Measurements from ENCODE around the gene CCNI.
"Not testable (repeated sequence)": the region's sequence is repeated elsewhere in the genome, so short reads cannot be mapped to it uniquely, and the experiment has no call there.

CCNI gene

DNA sequence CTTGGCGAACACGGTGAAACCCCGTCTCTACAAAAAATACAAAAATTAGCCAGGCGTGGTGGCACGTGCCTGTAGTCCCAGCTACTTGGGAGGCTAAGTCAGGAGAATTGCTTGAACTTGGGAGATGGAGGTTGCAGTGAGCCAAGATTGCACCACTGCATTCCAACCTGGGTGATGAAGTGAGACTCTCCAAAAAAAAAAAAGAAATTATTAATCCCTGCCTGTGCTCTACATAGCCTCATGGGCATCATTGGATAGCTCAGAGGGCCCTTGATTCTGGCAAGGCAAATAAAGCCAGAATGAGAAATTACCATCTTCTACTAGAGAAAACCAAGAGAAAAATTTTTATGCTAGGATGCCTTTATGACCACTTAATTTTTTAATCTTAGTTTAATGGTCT, 38.6 kb downstream of the CCNI start:
- H3K27ac Mint-ChIP-seq, ATAC-seq, H3K4me3 Mint-ChIP-seq, H3K4me1 Mint-ChIP-seq, H3K27me3 Mint-ChIP-seq, H3K9me3 Mint-ChIP-seq: not testable (repeated sequence)
- H3K36me3 Mint-ChIP-seq, result peaks cover 38% of the 10 kb centered on the region

DNA sequence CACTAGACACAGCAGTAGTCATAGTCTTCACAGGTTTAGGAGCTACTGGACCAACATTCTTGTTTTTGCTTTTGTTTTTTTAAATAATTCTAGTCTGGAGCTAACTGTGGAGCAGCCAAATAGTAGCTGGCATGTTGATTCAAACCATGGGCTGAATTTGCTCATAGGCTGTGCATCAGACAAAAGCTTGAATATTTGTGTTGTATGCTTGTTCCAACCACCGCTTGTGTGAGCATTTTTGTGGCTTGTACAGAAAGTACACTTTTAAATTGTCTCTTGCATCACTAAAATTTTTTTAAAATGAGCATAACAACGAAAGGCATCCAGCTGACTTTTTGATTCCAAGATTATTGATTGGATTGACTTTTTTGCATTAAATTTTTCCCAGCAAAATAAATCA, 39.6 kb downstream of the CCNI start:
- peaks cover 3% of the 10 kb centered on the region for H3K4me1 Mint-ChIP-seq
- H3K27me3 Mint-ChIP-seq, result no peaks in the 10 kb centered on the region
- H3K36me3 Mint-ChIP-seq, result peaks cover 47% of the 10 kb centered on the region
- no peak for ATAC-seq
- H3K27ac Mint-ChIP-seq, result no peak overlapping the region
- H3K9me3 Mint-ChIP-seq, result no peaks in the 10 kb centered on the region
- H3K4me3 Mint-ChIP-seq, result no peak overlapping the region

GRCh38 chr4:77035153-77035552, 40.6 kb downstream of the CCNI start:
- H3K4me3 Mint-ChIP-seq, result no peak overlapping the region
- H3K27me3 Mint-ChIP-seq, result no peaks in the 10 kb centered on the region
- no peak for ATAC-seq
- peaks cover 56% of the 10 kb centered on the region for H3K36me3 Mint-ChIP-seq
- H3K9me3 Mint-ChIP-seq, result no peaks in the 10 kb centered on the region
- no peaks in the 10 kb centered on the region for H3K4me1 Mint-ChIP-seq
- H3K27ac Mint-ChIP-seq, result no peak overlapping the region

DNA sequence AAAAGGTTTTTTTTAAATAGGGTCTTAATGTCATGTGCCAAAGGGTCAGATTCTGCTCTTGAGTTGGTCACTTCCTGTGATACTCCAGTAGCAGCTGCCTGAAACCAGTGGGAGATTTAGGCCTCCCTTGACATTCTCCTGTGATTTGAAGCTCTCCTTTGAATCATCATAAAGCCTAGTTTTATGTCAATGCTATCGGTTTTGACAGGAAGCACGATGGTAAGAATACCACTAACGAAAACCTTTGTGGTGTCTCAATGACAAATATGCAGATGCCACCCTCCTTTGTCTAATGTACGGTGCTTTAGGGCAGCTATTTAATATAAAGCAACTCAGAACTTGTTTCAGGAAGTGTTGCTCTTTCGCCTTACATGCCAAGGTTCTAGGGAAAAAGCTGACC, 44.2 kb downstream of the CCNI start:
- Mint-ChIP-seq H3K27me3 (no peaks in the 10 kb centered on the region), H3K4me3 (no peak overlapping the region), H3K27ac (no peak overlapping the region), H3K4me1 (no peaks in the 10 kb centered on the region), H3K36me3 (peaks cover 68% of the 10 kb centered on the region), H3K9me3 (no peaks in the 10 kb centered on the region)
- ATAC-seq, result no peak

DNA sequence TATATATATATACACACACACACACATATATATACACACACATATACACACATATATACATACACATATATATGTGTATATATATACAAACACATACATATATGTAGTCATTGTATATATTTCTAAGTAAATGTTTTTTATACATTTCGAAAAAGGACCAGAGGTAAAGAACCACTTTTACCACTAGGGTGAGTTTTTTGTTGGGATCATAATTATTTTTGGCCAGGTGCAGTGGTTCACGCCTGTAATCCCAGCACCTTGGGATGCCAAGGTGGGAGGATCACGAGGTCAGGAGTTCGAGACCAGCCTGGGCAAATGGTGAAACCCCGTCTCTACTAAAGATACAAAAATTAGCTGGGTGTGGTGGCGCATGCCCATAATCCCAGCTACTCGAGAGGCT, 46.0 kb downstream of the CCNI start:
- ATAC-seq, H3K27ac Mint-ChIP-seq, H3K9me3 Mint-ChIP-seq, H3K4me3 Mint-ChIP-seq, H3K27me3 Mint-ChIP-seq, H3K4me1 Mint-ChIP-seq: not testable (repeated sequence)
- H3K36me3 Mint-ChIP-seq, result peaks cover 75% of the 10 kb centered on the region

DNA sequence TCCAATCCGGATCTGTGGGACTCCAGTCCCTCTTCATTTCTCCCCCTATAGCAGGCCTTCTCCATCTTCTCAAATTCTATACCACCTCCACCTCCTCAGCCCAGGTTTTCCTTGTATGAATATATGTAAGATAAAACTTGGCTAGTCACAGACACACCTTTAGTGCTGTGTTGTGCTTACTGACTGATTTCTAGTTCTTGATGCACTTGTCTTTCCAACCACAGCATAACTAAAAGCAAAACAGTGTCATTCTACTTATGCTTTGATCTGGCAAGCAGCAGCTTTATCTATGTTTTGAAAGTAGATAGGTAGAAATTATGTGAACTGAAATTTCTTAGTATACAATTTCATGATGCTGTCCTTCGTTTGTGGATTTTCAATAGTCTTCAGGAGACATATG, 47.5 kb downstream of the CCNI start:
- no peaks in the 10 kb centered on the region for H3K9me3 Mint-ChIP-seq
- H3K36me3 Mint-ChIP-seq, result peaks cover 86% of the 10 kb centered on the region
- H3K27me3 Mint-ChIP-seq, result no peaks in the 10 kb centered on the region
- peaks cover 4% of the 10 kb centered on the region for H3K4me1 Mint-ChIP-seq
- no peak overlapping the region for H3K27ac Mint-ChIP-seq
- no peak for ATAC-seq
- no peak overlapping the region for H3K4me3 Mint-ChIP-seq

GRCh38 chr4:77026322-77026704, 49.5 kb downstream of the CCNI start:
- Mint-ChIP-seq H3K36me3 (peaks cover 78% of the 10 kb centered on the region), H3K27me3 (no peaks in the 10 kb centered on the region), H3K27ac (no peak overlapping the region), H3K9me3 (no peaks in the 10 kb centered on the region), H3K4me1 (peaks cover 4% of the 10 kb centered on the region), H3K4me3 (no peak overlapping the region)
- no peak for ATAC-seq

GRCh38 chr4:77025643-77026321, 50.0 kb downstream of the CCNI start:
- Mint-ChIP-seq H3K9me3 (no peaks in the 10 kb centered on the region), H3K27ac (no peak overlapping the region), H3K36me3 (peaks cover 78% of the 10 kb centered on the region), H3K4me3 (no peak overlapping the region), H3K27me3 (no peaks in the 10 kb centered on the region), H3K4me1 (peaks cover 4% of the 10 kb centered on the region)
- peak; percentile 80 for ATAC-seq

DNA sequence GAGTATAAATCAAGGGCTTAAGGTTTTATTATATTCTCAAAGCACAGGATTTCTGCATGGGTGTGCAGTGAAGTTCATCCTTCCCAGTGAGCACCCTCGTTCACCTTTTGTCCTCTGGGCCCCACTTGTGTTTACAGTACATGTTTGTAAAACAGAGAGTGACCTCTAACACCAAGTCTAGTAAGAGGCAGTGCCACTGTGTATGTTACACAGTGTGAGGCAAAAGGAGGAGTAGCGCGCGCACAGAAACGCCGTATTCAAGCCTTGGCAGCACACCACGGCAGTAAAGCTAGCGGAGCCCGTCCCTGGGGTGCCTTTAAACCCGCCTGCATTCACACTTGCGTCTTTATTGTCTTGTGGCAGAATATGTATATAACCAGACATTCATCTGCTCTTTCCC, 51.9 kb downstream of the CCNI start:
- Mint-ChIP-seq H3K4me1 (peaks cover 4% of the 10 kb centered on the region), H3K27me3 (no peaks in the 10 kb centered on the region), H3K36me3 (peaks cover 81% of the 10 kb centered on the region), H3K9me3 (no peaks in the 10 kb centered on the region), H3K27ac (no peak overlapping the region), H3K4me3 (no peak overlapping the region)
- no peak for ATAC-seq

- H3K4me3 Mint-ChIP-seq, result no peak overlapping the region
- no peaks in the 10 kb centered on the region for H3K9me3 Mint-ChIP-seq
- H3K4me1 Mint-ChIP-seq, result peaks cover 4% of the 10 kb centered on the region
- H3K36me3 Mint-ChIP-seq, result peaks cover 72% of the 10 kb centered on the region
- no peak for ATAC-seq
- no peak overlapping the region for H3K27ac Mint-ChIP-seq
- H3K27me3 Mint-ChIP-seq, result no peaks in the 10 kb centered on the region
Measured at GRCh38 chr4:77022560-77023179, 53.1 kb downstream of the CCNI start.

GRCh38 chr4:77021614-77022089, 54.1 kb downstream of the CCNI start:
- H3K9me3 Mint-ChIP-seq, result no peaks in the 10 kb centered on the region
- no peaks in the 10 kb centered on the region for H3K27me3 Mint-ChIP-seq
- H3K36me3 Mint-ChIP-seq, result peaks cover 67% of the 10 kb centered on the region
- no peak overlapping the region for H3K4me3 Mint-ChIP-seq
- no peak overlapping the region for H3K27ac Mint-ChIP-seq
- H3K4me1 Mint-ChIP-seq, result peaks cover 4% of the 10 kb centered on the region
- ATAC-seq, result no peak

GRCh38 chr4:77020017-77020416, 55.8 kb downstream of the CCNI start:
- H3K27ac Mint-ChIP-seq, result no peak overlapping the region
- no peaks in the 10 kb centered on the region for H3K9me3 Mint-ChIP-seq
- H3K36me3 Mint-ChIP-seq, result peaks cover 63% of the 10 kb centered on the region

GRCh38 chr4:77015390-77015789, 60.4 kb downstream of the CCNI start:
- H3K36me3 Mint-ChIP-seq, result peaks cover 63% of the 10 kb centered on the region
- no peak overlapping the region for H3K27ac Mint-ChIP-seq
- H3K4me1 Mint-ChIP-seq, result peaks cover 8% of the 10 kb centered on the region
- ATAC-seq, result no peak
- no peaks in the 10 kb centered on the region for H3K9me3 Mint-ChIP-seq
- H3K27me3 Mint-ChIP-seq, result no peaks in the 10 kb centered on the region
- H3K4me3 Mint-ChIP-seq, result no peak overlapping the region

More at GRCh38 chr4:77020017-77020416, 55.8 kb downstream of the CCNI start:
- Mint-ChIP-seq H3K27me3 (no peaks in the 10 kb centered on the region), H3K4me3 (no peak overlapping the region), H3K4me1 (no peaks in the 10 kb centered on the region)
- no peak for ATAC-seq

GRCh38 chr4:77014256-77014655, 61.5 kb downstream of the CCNI start:
- H3K9me3 Mint-ChIP-seq, result no peaks in the 10 kb centered on the region
- no peak overlapping the region for H3K4me3 Mint-ChIP-seq
- H3K4me1 Mint-ChIP-seq, result peaks cover 8% of the 10 kb centered on the region
- no peak for ATAC-seq
- peaks cover 55% of the 10 kb centered on the region for H3K36me3 Mint-ChIP-seq
- H3K27ac Mint-ChIP-seq, result peak overlapping the region; percentile 7
- no peaks in the 10 kb centered on the region for H3K27me3 Mint-ChIP-seq

GRCh38 chr4:77012726-77013125, 63.1 kb downstream of the CCNI start:
- no peak for ATAC-seq
- no peak overlapping the region for H3K27ac Mint-ChIP-seq
- H3K36me3 Mint-ChIP-seq, result peaks cover 63% of the 10 kb centered on the region
- peaks cover 17% of the 10 kb centered on the region for H3K4me1 Mint-ChIP-seq
- H3K4me3 Mint-ChIP-seq, result no peak overlapping the region
- no peaks in the 10 kb centered on the region for H3K9me3 Mint-ChIP-seq
- no peaks in the 10 kb centered on the region for H3K27me3 Mint-ChIP-seq

GRCh38 chr4:77010841-77011354, 64.9 kb downstream of the CCNI start:
- no peak overlapping the region for H3K4me3 Mint-ChIP-seq
- peaks cover 71% of the 10 kb centered on the region for H3K36me3 Mint-ChIP-seq
- ATAC-seq, result no peak
- peaks cover 25% of the 10 kb centered on the region for H3K4me1 Mint-ChIP-seq
- H3K27me3 Mint-ChIP-seq, result no peaks in the 10 kb centered on the region
- H3K27ac Mint-ChIP-seq, result no peak overlapping the region
- H3K9me3 Mint-ChIP-seq, result no peaks in the 10 kb centered on the region
